Type B pancreatic cell (in vitro differentiated cells): Measurements from ENCODE around the gene RAB8B. TPM values are rescaled to one million over a fixed set of nuclear protein-coding genes. Genes with fewer than 3 reads are reported as not detected.

ENCODE experiments used
- total RNA-seq: library from RNA; stranded (reverse); gene quantifications from 2 replicates; pipeline ENCODE4 v1.2.1, GENCODE V29; 2021; ENCODE audit warnings: low replicate concordance

Gene RAB8B
- total RNA-seq, 1 donor from 2014 or later, result 36.8 TPM

Other genes starting within 250 kb of the RAB8B start
- gene TPM1, start 146.9 kb upstream of the RAB8B start, total RNA-seq, result 343 and 447 TPM in 2 replicates
- gene LACTB, start 67.7 kb upstream of the RAB8B start, total RNA-seq, result 10.9 and 12.6 TPM in 2 replicates
- 205 and 235 TPM in 2 replicates for gene RPS27L, start 32.1 kb upstream of the RAB8B start, total RNA-seq
- 13.4 and 16.0 TPM in 2 replicates for gene APH1B, start 88.0 kb downstream of the RAB8B start, total RNA-seq
- 4.7 and 5.5 TPM in 2 replicates for gene CA12, start 192.2 kb downstream of the RAB8B start, total RNA-seq